Left hindlimb (tissue), 1 donor: ENCODE results near the gene PARP15.

Experiments used
- DNase-seq: peaks from one replicate; pipeline ENCODE4 v3.0.0-alpha.2; 2018

PARP15 gene

GRCh38 chr3:122576174-122576940 is 1.1 kb upstream of the PARP15 start:
- DNase-seq: no peak

- DNase-seq: no peak
Observed at GRCh38 chr3:122578069-122578740, 755 bp downstream of the PARP15 start.

GRCh38 chr3:122580470-122580869 is 3.0 kb downstream of the PARP15 start:
- no peak for DNase-seq

GRCh38 chr3:122581622-122582021 is 4.2 kb downstream of the PARP15 start:
- DNase-seq: no peak

GRCh38 chr3:122582390-122582789 is 4.9 kb downstream of the PARP15 start:
- no peak for DNase-seq

- no peak for DNase-seq
Observed at GRCh38 chr3:122586098-122586497, 8.6 kb downstream of the PARP15 start.

- no peak for DNase-seq
Observed at GRCh38 chr3:122586773-122587485, 9.5 kb downstream of the PARP15 start.

- no peak for DNase-seq
Observed at GRCh38 chr3:122587572-122587971, 10.1 kb downstream of the PARP15 start.

GRCh38 chr3:122589297-122589696 is 11.8 kb downstream of the PARP15 start:
- no peak for DNase-seq

GRCh38 chr3:122590610-122591009 is 13.2 kb downstream of the PARP15 start:
- DNase-seq: no peak

GRCh38 chr3:122594025-122594424 is 16.6 kb downstream of the PARP15 start:
- DNase-seq: no peak

GRCh38 chr3:122598151-122598550 is 20.7 kb downstream of the PARP15 start:
- no peak for DNase-seq

- no peak for DNase-seq
Observed at GRCh38 chr3:122598556-122598955, 21.1 kb downstream of the PARP15 start.

- no peak for DNase-seq
Observed at GRCh38 chr3:122602011-122602710, 24.7 kb downstream of the PARP15 start.

GRCh38 chr3:122603056-122603455 is 25.6 kb downstream of the PARP15 start:
- no peak for DNase-seq

- DNase-seq: no peak
Observed at GRCh38 chr3:122606330-122606729, 28.9 kb downstream of the PARP15 start.

GRCh38 chr3:122608916-122609315 is 31.5 kb downstream of the PARP15 start:
- no peak for DNase-seq

- DNase-seq: no peak
Observed at GRCh38 chr3:122609798-122610559, 32.5 kb downstream of the PARP15 start.

GRCh38 chr3:122612696-122613095 is 35.2 kb downstream of the PARP15 start:
- no peak for DNase-seq

- DNase-seq: no peak
Observed at GRCh38 chr3:122615303-122615702, 37.9 kb downstream of the PARP15 start.

GRCh38 chr3:122618614-122619013 is 41.2 kb downstream of the PARP15 start:
- DNase-seq: no peak

GRCh38 chr3:122619040-122619439 is 41.6 kb downstream of the PARP15 start:
- DNase-seq: no peak
